SKM-1 (cell line): ENCODE results near the gene IQGAP3.

Source experiments
- DNase-seq: peaks from one replicate; lab custom pipeline; 2025; ENCODE audit not compliant: unreplicated experiment; lab: John Stamatoyannopoulos, UW

Gene IQGAP3

GRCh38 chr1:156484480-156485058 is 87.8 kb downstream of the IQGAP3 start:
- no peak for DNase-seq

- no peak for DNase-seq
Observed at GRCh38 chr1:156483397-156483796, 89.0 kb downstream of the IQGAP3 start.

GRCh38 chr1:156482276-156482675 is 90.1 kb downstream of the IQGAP3 start:
- no peak for DNase-seq

DNA sequence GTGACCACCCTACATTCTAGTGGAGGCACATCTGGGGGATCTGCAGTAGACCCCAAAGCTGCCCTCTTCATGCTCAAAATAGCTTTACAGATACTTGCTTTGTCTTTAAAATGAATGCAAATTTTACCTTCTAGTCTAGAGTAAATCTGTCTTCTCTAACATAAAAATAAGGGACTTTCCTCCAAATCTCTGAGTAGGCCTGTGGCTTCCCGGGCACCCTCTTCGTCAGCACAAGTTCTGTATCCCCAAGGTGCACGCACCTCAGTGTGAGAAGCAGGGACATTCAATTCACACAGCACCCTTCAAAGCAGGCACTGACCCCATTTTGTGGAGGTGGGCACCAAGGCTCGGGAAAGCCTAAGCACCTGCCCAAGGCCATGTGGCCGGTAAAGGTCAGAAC is 90.8 kb downstream of the IQGAP3 start:
- no peak for DNase-seq

- no peak for DNase-seq
Observed at GRCh38 chr1:156480411-156481192, 91.8 kb downstream of the IQGAP3 start.

DNA sequence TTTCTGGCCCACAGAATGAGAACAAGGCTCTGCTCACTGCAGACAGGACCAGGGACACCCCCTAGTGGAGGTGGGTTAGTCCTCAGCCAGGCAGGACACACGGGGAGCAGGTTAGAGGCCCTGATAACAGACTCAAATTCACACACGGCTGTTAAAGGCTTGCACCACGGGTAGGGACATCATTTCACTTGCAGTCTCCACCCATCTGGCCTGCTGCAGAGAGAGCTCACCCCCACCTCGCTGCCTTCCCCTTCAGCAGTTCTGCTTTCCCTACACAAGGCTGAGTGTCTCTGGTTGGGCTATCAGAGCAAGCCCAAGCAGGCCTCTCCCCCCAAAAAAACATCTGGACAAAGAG is 92.4 kb downstream of the IQGAP3 start:
- DNase-seq = no peak

- DNase-seq = no peak
Observed at GRCh38 chr1:156479093-156480015, 93.0 kb downstream of the IQGAP3 start.

DNA sequence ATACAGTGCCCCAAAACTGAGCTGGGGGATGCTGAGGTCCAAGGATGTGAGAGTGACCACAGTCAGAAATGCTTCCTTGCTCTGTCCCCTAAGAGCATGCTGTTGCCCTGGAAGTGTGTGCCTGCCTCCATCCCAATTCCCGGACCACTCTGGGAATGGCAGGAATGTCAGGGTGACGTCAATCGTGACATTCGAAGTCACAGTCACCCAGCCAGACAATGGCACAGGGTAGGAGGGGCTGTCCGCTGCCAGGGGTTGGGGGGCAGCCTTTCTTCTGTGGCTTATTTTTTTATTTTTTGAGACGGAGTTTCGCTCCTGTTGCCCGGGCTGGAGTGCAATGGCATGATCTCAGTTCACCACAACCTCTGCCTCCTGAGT is 94.1 kb downstream of the IQGAP3 start:
- no peak for DNase-seq

- DNase-seq = no peak
Observed at GRCh38 chr1:156477526-156478249, 94.7 kb downstream of the IQGAP3 start.

- no peak for DNase-seq
Observed at GRCh38 chr1:156476501-156477298, 95.7 kb downstream of the IQGAP3 start.

- DNase-seq = no peak
Observed at GRCh38 chr1:156475568-156476500, 96.5 kb downstream of the IQGAP3 start.
